CD4-positive, alpha-beta T cell treated with Interleukin-6 for 4 hours (primary cell): ENCODE data around the gene VAV1.
"Not testable (repeated sequence)": the region's sequence is repeated elsewhere in the genome, so short reads cannot be mapped to it uniquely, and the experiment has no call there.

Source experiments
- DNase-seq: peaks from one replicate; pipeline ENCODE4 v3.0.0-alpha.2; 2020; ENCODE audit warnings: mixed read lengths

Gene VAV1

GRCh38 chr19:6854758-6855157, 82.2 kb downstream of the VAV1 start:
- no peak for DNase-seq

GRCh38 chr19:6856749-6857372, 84.4 kb downstream of the VAV1 start:
- no peak for DNase-seq

GRCh38 chr19:6861683-6862286, 89.3 kb downstream of the VAV1 start:
- DNase-seq: no peak

- peak; percentile 92 for DNase-seq
Measured at GRCh38 chr19:6862673-6863078, 90.2 kb downstream of the VAV1 start.

GRCh38 chr19:6864325-6864940, 91.9 kb downstream of the VAV1 start:
- no peak for DNase-seq

- no peak for DNase-seq
Measured at GRCh38 chr19:6865849-6866248, 93.3 kb downstream of the VAV1 start.

- DNase-seq: no peak
Measured at GRCh38 chr19:6866741-6867151, 94.2 kb downstream of the VAV1 start.

- peak; percentile 45 for DNase-seq
Measured at GRCh38 chr19:6868351-6868750, 95.8 kb downstream of the VAV1 start.

GRCh38 chr19:6869151-6869882, 96.8 kb downstream of the VAV1 start:
- not testable (repeated sequence) for DNase-seq

GRCh38 chr19:6873708-6874431, 101.4 kb downstream of the VAV1 start:
- DNase-seq: no peak

GRCh38 chr19:6875218-6875617, 102.7 kb downstream of the VAV1 start:
- no peak for DNase-seq

- DNase-seq: no peak
Measured at GRCh38 chr19:6876748-6877147, 104.2 kb downstream of the VAV1 start.

GRCh38 chr19:6877766-6878165, 105.3 kb downstream of the VAV1 start:
- no peak for DNase-seq

GRCh38 chr19:6886277-6886897, 113.9 kb downstream of the VAV1 start:
- DNase-seq: no peak

GRCh38 chr19:6887316-6887715, 114.8 kb downstream of the VAV1 start, which contains the start of gene ADGRE1:
Gene ADGRE1 (plus strand): TSS chr19:6887579. CDS start chr19:6887609, 30 bp downstream.
- DNase-seq: peak; percentile 28

- DNase-seq: no peak
Measured at GRCh38 chr19:6888967-6889366, 116.5 kb downstream of the VAV1 start.

GRCh38 chr19:6890401-6890913, 117.9 kb downstream of the VAV1 start:
- DNase-seq: peak; percentile 41

GRCh38 chr19:6890938-6891337, 118.4 kb downstream of the VAV1 start:
- DNase-seq: peak; percentile 49

GRCh38 chr19:6891761-6892385, 119.4 kb downstream of the VAV1 start:
- DNase-seq: peak; percentile 25

GRCh38 chr19:6894313-6894712, 121.8 kb downstream of the VAV1 start:
- DNase-seq: no peak

- DNase-seq: no peak
Measured at GRCh38 chr19:6903446-6903845, 130.9 kb downstream of the VAV1 start.
